ENCODE data around the gene DOCK1.
A peak's percentile ranks its signal among the peaks of the same experiment; 100 is the strongest.

Gene DOCK1

DNA sequence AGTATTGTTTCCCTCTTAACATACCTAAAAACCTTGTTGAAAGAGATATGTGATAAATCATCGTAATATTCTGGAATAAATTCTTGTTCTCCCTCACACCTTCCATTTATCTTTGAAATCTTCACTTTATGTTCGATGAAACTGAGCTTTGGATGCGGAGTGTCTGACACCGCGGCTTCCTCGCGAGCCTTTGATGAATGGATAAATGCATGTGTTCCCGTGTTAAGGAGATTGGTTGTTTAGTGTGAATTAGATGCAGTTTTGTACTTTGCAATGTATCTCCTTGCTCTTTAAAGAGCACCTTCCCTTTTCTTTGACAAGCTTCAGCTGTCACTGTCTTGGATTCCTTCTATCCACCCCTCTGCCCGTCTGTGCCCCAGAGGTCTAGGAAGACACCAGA lies 138.1 kb downstream of the DOCK1 start:
- no peak for DNase-seq

GRCh38 chr10:127044186-127044585 lies 139.0 kb downstream of the DOCK1 start:
- no peak for DNase-seq

- DNase-seq, result no peak
Measured at GRCh38 chr10:127046975-127047877, 142.0 kb downstream of the DOCK1 start.

DNA sequence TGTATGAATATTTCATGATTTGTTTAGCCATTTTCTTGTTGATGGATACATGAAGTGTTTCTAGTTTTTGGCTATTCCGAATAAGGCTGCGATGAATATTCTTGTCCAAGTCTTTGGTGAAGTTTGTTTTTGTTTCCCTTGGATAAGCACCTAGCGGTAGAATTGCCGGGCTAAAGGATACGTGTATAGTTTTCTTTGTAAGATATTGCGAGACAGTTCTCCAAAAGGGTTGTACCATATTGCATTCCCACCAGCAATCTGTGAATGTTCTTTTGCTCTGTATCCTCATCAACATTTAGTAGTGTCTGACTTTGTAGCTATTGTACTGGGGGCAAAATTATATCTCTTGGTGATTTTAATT lies 142.6 kb downstream of the DOCK1 start:
- DNase-seq, result no peak

- DNase-seq, result no peak
Measured at GRCh38 chr10:127048630-127049029, 143.4 kb downstream of the DOCK1 start.

DNA sequence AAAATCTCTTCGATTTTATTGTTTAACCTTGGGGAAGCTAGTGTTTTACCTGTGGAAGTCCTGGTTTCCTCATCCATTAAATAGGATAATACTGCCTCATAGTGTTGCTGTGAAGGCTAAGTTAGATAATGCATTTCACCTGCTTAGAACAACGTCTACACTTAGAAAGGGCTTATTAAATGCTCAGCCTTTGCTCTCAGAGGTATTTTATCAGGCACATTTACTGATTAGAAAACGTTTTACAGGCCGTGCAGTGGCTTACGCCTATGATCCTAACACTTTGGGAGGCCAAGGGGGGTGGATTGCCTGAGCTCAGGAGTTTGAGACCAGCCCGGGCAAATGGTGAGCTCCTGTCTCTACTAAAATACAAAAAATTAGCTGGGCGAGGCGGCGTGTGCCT lies 146.8 kb downstream of the DOCK1 start:
- no peak for DNase-seq

- DNase-seq, result no peak
Measured at GRCh38 chr10:127055263-127055662, 150.0 kb downstream of the DOCK1 start.

GRCh38 chr10:127059314-127059713 lies 154.1 kb downstream of the DOCK1 start:
- no peak for DNase-seq

- no peak for DNase-seq
Measured at GRCh38 chr10:127063762-127064161, 158.5 kb downstream of the DOCK1 start.

GRCh38 chr10:127064474-127064873 lies 159.2 kb downstream of the DOCK1 start:
- no peak for DNase-seq

DNA sequence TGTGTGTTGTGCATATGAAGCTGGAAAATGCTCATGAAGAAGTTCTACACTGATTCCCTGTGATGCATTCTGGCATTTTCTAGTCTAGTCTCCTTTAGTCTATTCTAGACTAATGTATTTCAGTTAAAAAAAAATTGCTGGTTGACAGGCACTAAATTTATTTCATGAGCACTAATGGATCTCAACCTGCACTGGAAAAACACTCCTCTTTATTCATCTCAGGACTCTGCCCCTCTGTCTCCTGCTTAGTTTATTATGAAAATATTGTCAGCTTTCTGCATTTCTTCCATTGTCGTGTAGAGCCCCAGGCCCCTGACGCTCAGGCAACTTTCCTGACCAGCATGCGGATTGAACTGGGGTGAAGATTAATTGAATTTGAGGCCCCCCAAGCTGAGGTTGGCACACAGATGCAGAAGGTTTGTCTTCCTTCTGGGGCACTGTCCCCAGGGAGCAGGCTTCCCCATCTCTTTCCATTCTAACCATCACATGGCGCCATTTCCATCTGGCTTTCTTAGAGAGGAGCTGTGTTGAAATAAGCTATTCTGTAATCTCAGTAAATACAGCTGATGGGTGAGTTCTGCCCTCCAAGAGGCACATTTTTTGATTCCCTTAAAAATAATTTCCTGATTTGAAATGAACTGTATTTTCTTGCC lies 162.4 kb downstream of the DOCK1 start:
- no peak for DNase-seq

DNA sequence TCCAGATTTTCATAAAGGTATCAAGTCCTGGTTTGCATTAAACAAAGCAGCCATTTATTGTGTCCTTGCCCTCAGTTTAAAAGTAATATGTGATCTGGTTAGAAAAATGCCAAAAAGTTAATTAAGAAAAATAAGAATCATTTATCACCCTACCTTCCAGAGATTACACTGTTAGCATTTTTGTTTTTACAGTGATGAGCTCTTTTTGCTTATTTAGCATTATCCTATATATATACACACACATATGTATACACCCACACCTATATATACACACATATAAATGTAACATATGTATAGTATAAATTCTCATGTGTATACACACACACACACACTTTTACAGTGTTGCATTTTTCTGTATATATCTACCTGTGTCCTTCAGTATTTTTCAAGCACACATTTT lies 163.3 kb downstream of the DOCK1 start:
- DNase-seq, result no peak

- DNase-seq, result no peak
Measured at GRCh38 chr10:127069436-127069835, 164.2 kb downstream of the DOCK1 start.

DNA sequence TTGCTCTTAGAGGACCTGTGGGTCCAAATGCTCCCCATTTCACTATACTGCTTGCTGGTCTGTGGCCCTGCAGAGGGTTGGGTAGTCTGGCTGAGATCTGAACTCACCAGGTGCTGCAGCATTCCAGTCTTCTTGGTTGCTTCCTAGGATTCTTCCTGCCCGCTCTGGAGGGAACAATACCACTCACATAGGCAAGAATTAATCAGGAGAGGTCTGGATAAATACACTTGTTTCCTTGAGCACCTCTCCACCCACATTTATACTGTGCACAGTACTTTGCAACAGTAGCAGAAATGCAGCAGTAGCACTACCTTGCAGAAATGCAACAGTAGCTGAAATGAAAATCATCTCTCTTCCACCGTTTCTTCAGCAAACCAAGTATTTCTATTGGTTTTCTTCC lies 165.9 kb downstream of the DOCK1 start:
- no peak for DNase-seq

- DNase-seq, result no peak
Measured at GRCh38 chr10:127073666-127074065, 168.4 kb downstream of the DOCK1 start.

DNA sequence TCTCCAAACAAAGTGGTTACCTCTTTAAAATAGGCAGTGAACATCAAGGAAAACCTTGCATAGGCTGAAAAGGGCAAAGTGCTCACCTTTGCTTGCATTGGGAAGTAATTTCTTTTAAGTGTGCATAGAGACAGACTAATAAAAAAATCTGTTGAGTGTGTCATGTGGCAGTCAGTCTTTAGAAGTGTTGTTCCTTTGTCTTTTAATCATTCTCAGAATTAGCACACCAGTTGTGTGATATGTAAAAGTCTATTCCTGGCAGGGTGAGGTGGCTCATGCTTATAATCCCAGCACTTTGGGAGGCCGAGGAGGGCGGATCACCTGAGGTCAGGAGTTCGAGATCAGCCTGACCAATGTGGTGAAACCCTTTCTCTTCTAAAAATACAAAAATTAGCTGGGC lies 174.2 kb downstream of the DOCK1 start:
- no peak for DNase-seq

DNA sequence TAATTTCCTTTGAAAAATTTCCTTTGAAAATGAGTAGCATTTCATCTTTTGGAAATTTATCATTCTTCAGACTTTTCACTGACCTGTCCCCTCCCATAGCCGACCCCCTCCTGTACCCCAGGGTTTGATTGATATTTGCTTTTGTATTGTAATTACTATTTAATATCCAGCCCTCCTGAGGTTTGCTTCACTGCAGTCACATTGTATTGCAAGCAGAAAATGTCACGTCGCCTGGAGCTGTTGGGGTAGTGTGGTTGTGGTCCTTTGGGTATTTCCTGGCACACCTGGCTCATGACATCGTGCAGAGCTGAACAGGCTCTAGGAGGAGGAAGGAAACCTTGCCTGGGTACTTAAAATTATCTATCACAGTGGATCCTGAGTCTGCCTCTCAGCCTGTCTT lies 175.1 kb downstream of the DOCK1 start:
- DNase-seq, result peak; percentile 59

DNA sequence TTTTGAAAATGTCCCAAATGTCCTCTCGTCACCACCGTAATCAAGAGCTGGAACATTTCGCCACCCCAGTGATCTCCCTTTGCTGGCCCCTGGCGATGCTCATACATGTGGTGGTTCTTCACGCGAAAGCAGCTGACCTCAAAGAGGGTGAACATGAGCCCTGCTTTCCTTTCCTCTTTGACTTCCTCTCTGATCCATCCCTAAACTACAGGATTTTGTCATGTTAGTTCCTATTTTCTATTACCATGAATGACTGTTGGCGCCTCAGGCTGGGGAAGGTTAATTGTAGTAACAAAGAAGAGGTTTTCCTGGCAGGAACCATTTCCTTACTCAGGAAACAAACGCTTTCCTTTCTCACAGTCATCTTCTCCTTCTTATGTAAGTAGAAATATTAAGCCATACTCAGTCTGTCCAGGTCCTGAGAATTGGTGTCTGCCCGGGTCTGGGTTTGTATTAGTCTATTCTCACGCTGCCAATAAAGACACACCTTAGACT lies 176.7 kb downstream of the DOCK1 start:
- DNase-seq, result no peak

DNA sequence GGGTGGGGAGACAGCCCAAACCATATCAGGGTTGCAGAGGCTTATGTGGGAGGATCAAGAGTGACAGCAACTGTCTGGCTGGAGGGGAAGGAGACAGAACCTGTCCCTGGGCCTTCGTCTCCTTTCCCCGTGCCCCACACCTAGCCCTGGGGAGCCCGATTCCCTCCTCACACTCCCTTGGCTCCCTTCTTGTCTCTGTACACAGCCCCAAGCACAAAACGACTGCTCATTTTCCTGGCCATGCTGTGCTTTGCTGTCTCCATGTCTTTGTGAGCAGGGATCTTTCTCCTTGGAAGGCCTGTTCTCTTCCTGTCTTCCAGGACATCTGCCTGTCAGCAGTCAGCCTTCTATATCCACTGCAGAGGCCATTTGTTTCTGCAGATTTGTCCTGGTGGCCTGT lies 177.4 kb downstream of the DOCK1 start:
- DNase-seq, result no peak

DNA sequence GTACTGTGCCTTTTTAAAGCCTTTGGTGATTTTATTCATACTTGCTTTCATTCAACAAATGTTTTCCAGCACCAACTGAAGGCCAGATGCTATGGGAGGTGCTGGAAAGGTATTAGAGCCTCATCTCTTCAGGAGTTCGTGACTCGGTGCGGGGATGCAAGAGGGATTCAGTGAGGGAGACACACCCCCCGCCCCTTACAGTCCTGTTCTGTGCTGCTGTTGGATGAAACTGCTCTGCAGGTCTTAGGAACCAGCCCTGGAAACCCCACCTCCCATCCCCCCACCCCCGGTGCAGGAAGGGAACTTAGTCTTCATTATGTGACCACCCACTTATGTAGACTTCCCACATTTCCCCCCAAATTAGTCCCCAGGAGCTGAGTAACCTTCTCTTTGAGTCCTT lies 180.7 kb downstream of the DOCK1 start:
- DNase-seq, result no peak

DNA sequence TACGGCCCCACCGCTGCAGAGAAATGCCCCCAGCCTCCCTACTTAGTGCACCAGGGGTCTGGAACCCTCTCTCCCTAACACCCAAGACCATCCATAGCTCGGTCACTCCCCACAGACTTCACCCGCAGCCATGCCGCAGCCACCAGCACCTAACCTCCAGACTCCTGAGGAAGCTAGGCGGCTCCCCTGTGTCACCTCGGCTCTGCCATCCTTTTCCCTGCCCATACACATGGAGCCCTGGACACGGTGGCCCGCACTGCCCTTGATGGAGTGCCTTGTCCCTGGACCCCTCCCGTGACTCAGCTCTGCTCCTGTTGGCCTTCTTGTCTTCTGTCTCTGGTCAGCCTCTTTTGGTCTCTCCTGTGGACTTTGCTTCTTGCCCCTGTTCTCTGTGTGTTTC lies 183.7 kb downstream of the DOCK1 start:
- DNase-seq, result no peak

DNA sequence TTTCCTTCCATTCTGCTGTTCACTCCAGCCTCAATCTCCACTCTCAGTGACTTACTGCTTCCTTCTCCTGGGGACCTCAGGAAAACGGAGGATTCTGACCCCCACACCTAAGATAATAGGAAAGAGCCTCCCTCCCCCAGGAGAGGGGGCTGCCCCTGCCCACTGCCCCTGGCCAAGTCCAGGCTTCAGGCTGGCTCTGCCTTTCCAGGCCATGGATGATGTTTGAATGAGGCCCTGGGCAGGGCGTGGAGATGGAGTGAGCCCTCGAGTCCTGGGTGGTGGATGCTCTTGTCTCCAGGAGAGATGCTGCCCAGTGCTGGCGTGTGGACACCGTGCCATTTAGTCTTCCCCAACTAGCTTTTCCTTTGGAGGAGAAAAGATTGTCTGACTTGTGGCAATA lies 184.2 kb downstream of the DOCK1 start:
- DNase-seq, result no peak

DNA sequence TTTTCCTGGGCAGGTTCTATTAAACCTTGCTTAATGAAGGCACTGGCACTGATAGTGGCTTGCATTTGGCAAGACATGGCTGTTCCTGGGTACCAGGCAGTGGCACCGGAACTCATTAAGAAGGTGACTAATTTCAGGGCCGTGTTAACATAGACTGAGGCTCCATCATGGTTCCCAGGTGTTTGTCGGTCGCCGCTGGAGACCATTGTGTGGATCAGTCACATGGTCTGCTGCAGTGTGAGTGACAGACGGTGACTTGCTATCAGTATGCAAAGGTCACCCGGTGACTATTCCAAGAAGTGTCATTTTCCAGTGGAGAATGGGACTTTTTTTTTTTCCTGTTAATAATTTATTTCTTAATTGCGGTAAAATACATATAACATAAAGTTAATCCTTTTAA lies 184.9 kb downstream of the DOCK1 start:
- DNase-seq, result no peak

DNA sequence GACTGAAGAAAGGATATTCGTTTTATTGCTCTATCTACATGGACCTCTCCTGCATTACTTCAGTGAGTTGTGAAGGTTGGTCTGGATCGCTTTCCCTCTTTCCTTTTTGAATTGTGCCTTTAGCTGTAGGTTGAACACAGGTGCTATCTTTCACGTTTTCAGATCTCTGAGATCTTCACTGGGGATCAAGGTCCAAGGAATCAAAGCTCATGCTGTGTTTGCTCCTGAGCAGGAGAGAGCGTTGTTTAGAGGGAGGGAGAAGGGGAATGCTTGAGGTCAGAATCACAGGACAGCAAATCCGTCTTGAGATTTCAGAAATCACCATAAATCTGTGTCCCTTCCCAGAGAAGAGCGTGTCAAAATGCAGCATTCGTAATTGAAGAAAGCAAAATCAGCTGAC lies 186.1 kb downstream of the DOCK1 start:
- DNase-seq, result no peak

GRCh38 chr10:127092916-127093315 lies 187.7 kb downstream of the DOCK1 start:
- DNase-seq, result no peak

Measured in NCI-H1436 (cell line).